ENCODE results near the gene WAC. TPM values are rescaled to one million over a fixed set of nuclear protein-coding genes. Genes with fewer than 3 reads are reported as not detected.
"Not testable (repeated sequence)": the region's sequence is repeated elsewhere in the genome, so short reads cannot be mapped to it uniquely, and the experiment has no call there.

Gene WAC
- total RNA-seq (205 TPM), polyA plus RNA-seq (100 to 1,000 TPM in 1 of 4 donors, 10 to 100 TPM in 3; 80.5 to 100 (median 89.4) TPM)

GRCh38 chr10:28532337-28533185 lies at the start of gene WAC:
Gene WAC (plus strand): TSS chr10:28533118. CDS start chr10:28533580, 462 bp downstream.
- Mint-ChIP-seq H3K36me3 (peaks cover 40% of the 10 kb centered on the region), H3K27me3 (peaks cover 9% of the 10 kb centered on the region)
- DNase-seq: peak; percentile 94 to 97 (median 96)

GRCh38 chr10:28489206-28489605 lies 43.7 kb upstream of the WAC start:
- ATAC-seq (ENCODE audit: low read depth in 2 of 2) (no peak), DNase-seq (no peak)
- no peaks in the 10 kb centered on the region for H3K36me3 Mint-ChIP-seq
- peaks cover 20% of the 10 kb centered on the region for H3K27me3 Mint-ChIP-seq
- H3K4me1 Mint-ChIP-seq: peaks cover 0 to 6% (median 4%) of the 10 kb centered on the region in 4 donors
- Histone ChIP-seq H3K4me3 (ENCODE audit: low read depth, low read length) (no peak overlapping the region), H3K27ac (ENCODE audit: insufficient read depth, low read length, poor library complexity, severe bottlenecking) (no peak overlapping the region), H3K4me1 (ENCODE audit: control insufficient read depth, insufficient read depth, low read length, poor library complexity, severe bottlenecking) (no peaks in the 10 kb centered on the region), H3K9me3 (ENCODE audit: control insufficient read depth in 2 of 2, low read length in 2 of 2) (no peaks in the 10 kb centered on the region), H3K36me3 (ENCODE audit: control insufficient read depth, insufficient read depth, low read length) (no peaks in the 10 kb centered on the region), H3K27me3 (ENCODE audit: control insufficient read depth, insufficient read depth, low read length) (peaks cover 3% of the 10 kb centered on the region)
- no peak overlapping the region for H3K27ac Mint-ChIP-seq
- H3K4me3 Mint-ChIP-seq: no peak overlapping the region
- peaks cover 0 to 4% (median 2%) of the 10 kb centered on the region in 7 donors for H3K9me3 Mint-ChIP-seq

More at GRCh38 chr10:28532337-28533185, at the start of gene WAC:
- peak within 1 kb of the TSS; percentile 99 to 100 (median 99) for H3K4me3 Mint-ChIP-seq
- peak within 1 kb of the TSS; percentile 95 for H3K4me3 ChIP-seq (ENCODE audit: low read depth, low read length)
- no peaks in the 10 kb centered on the region for H3K9me3 ChIP-seq (ENCODE audit: control insufficient read depth in 2 of 2, low read length in 2 of 2)
- peaks cover 48% of the 10 kb centered on the region for H3K4me1 ChIP-seq (ENCODE audit: control insufficient read depth, insufficient read depth, low read length, poor library complexity, severe bottlenecking)
- H3K4me1 Mint-ChIP-seq: peaks cover 45 to 77% (median 58%) of the 10 kb centered on the region in 4 donors
- peak within 1 kb of the TSS; percentile 99 for H3K27ac ChIP-seq (ENCODE audit: insufficient read depth, low read length, poor library complexity, severe bottlenecking)
- H3K36me3 ChIP-seq (ENCODE audit: control insufficient read depth, insufficient read depth, low read length): peaks cover 30% of the 10 kb centered on the region
- peak; percentile 80 to 82 for ATAC-seq (ENCODE audit: low read depth in 2 of 2)
- peak within 1 kb of the TSS; percentile 99 to 100 (median 99) for H3K27ac Mint-ChIP-seq
- H3K9me3 Mint-ChIP-seq: no peaks in the 10 kb centered on the region
- H3K27me3 ChIP-seq (ENCODE audit: control insufficient read depth, insufficient read depth, low read length): no peaks in the 10 kb centered on the region

GRCh38 chr10:28490256-28490865 lies 42.6 kb upstream of the WAC start:
- not testable (repeated sequence) for H3K9me3 ChIP-seq (ENCODE audit: control insufficient read depth in 2 of 2, low read length in 2 of 2); H3K4me1 Mint-ChIP-seq; H3K4me3 Mint-ChIP-seq; DNase-seq; H3K4me1 ChIP-seq (ENCODE audit: control insufficient read depth, insufficient read depth, low read length, poor library complexity, severe bottlenecking); H3K27me3 ChIP-seq (ENCODE audit: control insufficient read depth, insufficient read depth, low read length); H3K36me3 ChIP-seq (ENCODE audit: control insufficient read depth, insufficient read depth, low read length); H3K4me3 ChIP-seq (ENCODE audit: low read depth, low read length); ATAC-seq (ENCODE audit: low read depth in 2 of 2); H3K36me3 Mint-ChIP-seq; H3K27ac ChIP-seq (ENCODE audit: insufficient read depth, low read length, poor library complexity, severe bottlenecking); H3K9me3 Mint-ChIP-seq; H3K27ac Mint-ChIP-seq
- peaks cover 25% of the 10 kb centered on the region for H3K27me3 Mint-ChIP-seq

- Mint-ChIP-seq H3K27me3 (peaks cover 30% of the 10 kb centered on the region), H3K9me3 (peaks cover 0 to 5% (median 2%) of the 10 kb centered on the region in 7 donors), H3K27ac (no peak overlapping the region), H3K36me3 (no peaks in the 10 kb centered on the region), H3K4me1 (peaks cover 0 to 4% (median under 1%) of the 10 kb centered on the region in 4 donors), H3K4me3 (peak overlapping the region in 1 of 4 donors; percentile 81)
- H3K4me3 ChIP-seq (ENCODE audit: low read depth, low read length): no peak overlapping the region
- no peaks in the 10 kb centered on the region for H3K9me3 ChIP-seq (ENCODE audit: control insufficient read depth in 2 of 2, low read length in 2 of 2)
- no peaks in the 10 kb centered on the region for H3K4me1 ChIP-seq (ENCODE audit: control insufficient read depth, insufficient read depth, low read length, poor library complexity, severe bottlenecking)
- no peak overlapping the region for H3K27ac ChIP-seq (ENCODE audit: insufficient read depth, low read length, poor library complexity, severe bottlenecking)
- no peaks in the 10 kb centered on the region for H3K36me3 ChIP-seq (ENCODE audit: control insufficient read depth, insufficient read depth, low read length)
- ATAC-seq (ENCODE audit: low read depth in 2 of 2): no peak
- H3K27me3 ChIP-seq (ENCODE audit: control insufficient read depth, insufficient read depth, low read length): peaks cover 6% of the 10 kb centered on the region
- DNase-seq: no peak
Observed at GRCh38 chr10:28492116-28492920, 40.6 kb upstream of the WAC start.

GRCh38 chr10:28494420-28494819 lies 38.5 kb upstream of the WAC start:
- H3K27me3 ChIP-seq (ENCODE audit: control insufficient read depth, insufficient read depth, low read length): peaks cover 6% of the 10 kb centered on the region
- Mint-ChIP-seq H3K4me1 (no peaks in the 10 kb centered on the region), H3K27ac (no peak overlapping the region)

GRCh38 chr10:28495084-28495483 lies 37.8 kb upstream of the WAC start:
- Mint-ChIP-seq H3K27ac (no peak overlapping the region), H3K9me3 (peaks cover 0 to 5% (median 2%) of the 10 kb centered on the region in 7 donors), H3K4me3 (no peak overlapping the region), H3K36me3 (no peaks in the 10 kb centered on the region), H3K27me3 (peaks cover 34% of the 10 kb centered on the region), H3K4me1 (peaks cover 0 to 4% (median 0%) of the 10 kb centered on the region in 4 donors)
- ATAC-seq (ENCODE audit: low read depth in 2 of 2): no peak
- Histone ChIP-seq H3K36me3 (ENCODE audit: control insufficient read depth, insufficient read depth, low read length) (no peaks in the 10 kb centered on the region), H3K27ac (ENCODE audit: insufficient read depth, low read length, poor library complexity, severe bottlenecking) (no peak overlapping the region), H3K4me1 (ENCODE audit: control insufficient read depth, insufficient read depth, low read length, poor library complexity, severe bottlenecking) (no peaks in the 10 kb centered on the region), H3K4me3 (ENCODE audit: low read depth, low read length) (no peak overlapping the region), H3K9me3 (ENCODE audit: control insufficient read depth in 2 of 2, low read length in 2 of 2) (no peaks in the 10 kb centered on the region), H3K27me3 (ENCODE audit: control insufficient read depth, insufficient read depth, low read length) (peaks cover 6% of the 10 kb centered on the region)
- no peak for DNase-seq

More at GRCh38 chr10:28494420-28494819, 38.5 kb upstream of the WAC start:
- Mint-ChIP-seq H3K27me3 (peaks cover 27% of the 10 kb centered on the region), H3K36me3 (no peaks in the 10 kb centered on the region), H3K4me3 (no peak overlapping the region), H3K9me3 (peaks cover 0 to 5% (median 2%) of the 10 kb centered on the region in 7 donors)
- no peaks in the 10 kb centered on the region for H3K9me3 ChIP-seq (ENCODE audit: control insufficient read depth in 2 of 2, low read length in 2 of 2)
- H3K27ac ChIP-seq (ENCODE audit: insufficient read depth, low read length, poor library complexity, severe bottlenecking): no peak overlapping the region
- no peaks in the 10 kb centered on the region for H3K4me1 ChIP-seq (ENCODE audit: control insufficient read depth, insufficient read depth, low read length, poor library complexity, severe bottlenecking)
- ATAC-seq (ENCODE audit: low read depth in 2 of 2) (no peak), DNase-seq (no peak)
- no peaks in the 10 kb centered on the region for H3K36me3 ChIP-seq (ENCODE audit: control insufficient read depth, insufficient read depth, low read length)
- H3K4me3 ChIP-seq (ENCODE audit: low read depth, low read length): no peak overlapping the region

GRCh38 chr10:28496017-28496416 lies 36.9 kb upstream of the WAC start:
- ATAC-seq (ENCODE audit: low read depth in 2 of 2) (no peak), DNase-seq (no peak)
- Mint-ChIP-seq H3K27me3 (peaks cover 34% of the 10 kb centered on the region), H3K9me3 (peaks cover 0 to 5% (median 0%) of the 10 kb centered on the region in 7 donors), H3K27ac (no peak overlapping the region), H3K4me3 (peak overlapping the region in 1 of 4 donors; percentile 15), H3K36me3 (no peaks in the 10 kb centered on the region), H3K4me1 (peaks cover 0 to 7% (median 0%) of the 10 kb centered on the region in 4 donors)
- Histone ChIP-seq H3K27ac (ENCODE audit: insufficient read depth, low read length, poor library complexity, severe bottlenecking) (no peak overlapping the region), H3K36me3 (ENCODE audit: control insufficient read depth, insufficient read depth, low read length) (no peaks in the 10 kb centered on the region), H3K4me3 (ENCODE audit: low read depth, low read length) (no peak overlapping the region), H3K9me3 (ENCODE audit: control insufficient read depth in 2 of 2, low read length in 2 of 2) (no peaks in the 10 kb centered on the region), H3K4me1 (ENCODE audit: control insufficient read depth, insufficient read depth, low read length, poor library complexity, severe bottlenecking) (no peaks in the 10 kb centered on the region), H3K27me3 (ENCODE audit: control insufficient read depth, insufficient read depth, low read length) (peaks cover 6% of the 10 kb centered on the region)
